ENCODE measurements around the gene DGKQ.

Gene DGKQ

DNA sequence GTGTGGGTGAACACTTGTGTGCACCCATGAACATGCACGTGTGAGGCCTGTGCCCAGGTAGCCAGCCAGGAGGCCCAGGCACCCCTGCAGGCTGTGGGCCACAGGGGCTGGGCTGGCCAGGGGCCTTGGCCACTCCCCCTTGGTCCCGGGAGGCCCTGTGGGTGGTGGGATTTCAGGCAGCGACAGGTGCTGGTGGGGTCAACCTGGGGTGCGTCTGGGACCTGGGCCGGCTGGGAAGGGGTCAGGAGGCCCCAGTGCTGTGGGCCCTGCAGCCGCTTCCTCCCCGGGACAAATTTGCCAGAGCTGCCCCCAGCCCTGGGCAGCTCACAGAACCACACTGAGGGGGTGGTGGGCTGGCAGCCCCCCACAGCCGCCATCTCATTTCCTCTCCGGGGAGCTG lies 46.0 kb upstream of the DGKQ start:
- DNase-seq (ENCODE audit: low read depth), result no peak
- no peak overlapping the region for H3K4me3 ChIP-seq (ENCODE audit: low read depth, low read length)

DNA sequence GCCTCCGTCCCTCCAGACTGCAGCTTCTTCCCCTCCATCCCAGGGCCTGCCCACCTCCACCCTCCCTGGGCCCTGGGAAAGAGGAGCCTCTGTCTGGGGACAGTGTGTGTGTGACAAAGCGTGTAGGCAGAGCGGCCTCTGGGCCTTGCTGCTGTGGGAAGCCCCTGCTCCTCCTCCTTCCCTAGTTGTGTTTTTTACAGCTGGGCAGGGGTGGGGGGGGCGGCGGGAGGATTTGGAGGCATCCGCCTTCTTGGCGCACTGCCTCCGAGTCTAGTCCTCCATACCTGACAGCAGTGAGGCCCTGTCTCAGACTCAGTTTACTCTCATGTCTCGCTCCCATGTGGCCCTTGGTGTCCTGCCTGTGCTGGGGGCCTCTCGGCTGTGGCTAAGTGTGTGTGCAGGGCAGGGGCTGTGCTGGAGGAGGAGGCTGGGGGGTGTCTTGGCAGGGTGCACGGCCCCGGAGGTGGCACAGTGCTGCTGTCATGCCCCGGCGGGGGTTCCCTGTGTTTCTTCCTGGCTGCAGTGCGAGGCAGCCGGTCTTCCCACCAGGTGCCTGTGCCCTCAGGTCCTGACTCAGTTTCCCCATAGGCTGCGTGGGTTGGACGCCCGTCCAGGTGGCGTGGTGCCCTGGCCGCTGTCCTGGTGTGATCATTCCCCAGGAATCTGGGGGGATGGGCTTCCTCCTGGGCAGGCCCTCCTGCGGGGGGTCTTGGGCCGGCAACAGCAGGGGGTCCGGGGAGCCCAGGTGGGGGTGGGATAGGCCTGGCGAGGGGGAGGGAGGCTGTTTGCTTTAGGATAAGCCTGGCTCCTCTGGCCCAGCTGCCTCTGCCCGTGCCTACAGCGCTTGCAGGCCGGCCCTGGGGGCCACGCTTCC lies 45.0 kb upstream of the DGKQ start:
- TF ChIP-seq, protein P1, sequence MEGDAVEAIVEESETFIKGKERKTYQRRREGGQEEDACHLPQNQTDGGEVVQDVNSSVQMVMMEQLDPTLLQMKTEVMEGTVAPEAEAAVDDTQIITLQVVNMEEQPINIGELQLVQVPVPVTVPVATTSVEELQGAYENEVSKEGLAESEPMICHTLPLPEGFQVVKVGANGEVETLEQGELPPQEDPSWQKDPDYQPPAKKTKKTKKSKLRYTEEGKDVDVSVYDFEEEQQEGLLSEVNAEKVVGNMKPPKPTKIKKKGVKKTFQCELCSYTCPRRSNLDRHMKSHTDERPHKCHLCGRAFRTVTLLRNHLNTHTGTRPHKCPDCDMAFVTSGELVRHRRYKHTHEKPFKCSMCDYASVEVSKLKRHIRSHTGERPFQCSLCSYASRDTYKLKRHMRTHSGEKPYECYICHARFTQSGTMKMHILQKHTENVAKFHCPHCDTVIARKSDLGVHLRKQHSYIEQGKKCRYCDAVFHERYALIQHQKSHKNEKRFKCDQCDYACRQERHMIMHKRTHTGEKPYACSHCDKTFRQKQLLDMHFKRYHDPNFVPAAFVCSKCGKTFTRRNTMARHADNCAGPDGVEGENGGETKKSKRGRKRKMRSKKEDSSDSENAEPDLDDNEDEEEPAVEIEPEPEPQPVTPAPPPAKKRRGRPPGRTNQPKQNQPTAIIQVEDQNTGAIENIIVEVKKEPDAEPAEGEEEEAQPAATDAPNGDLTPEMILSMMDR (IDR thresholded peaks at IDR 0.05; ENCODE audit: insufficient read depth, low read depth, low read length, missing control alignments), result no peak
- H3K4me3 ChIP-seq (ENCODE audit: low read depth, low read length), result no peak overlapping the region
- DNase-seq (ENCODE audit: low read depth), result no peak

More for the DNA sequence above, 46.0 kb upstream of the DGKQ start:
- TF ChIP-seq, protein P1 (IDR thresholded peaks at IDR 0.05; ENCODE audit: insufficient read depth, low read depth, low read length, missing control alignments), result no peak

DNA sequence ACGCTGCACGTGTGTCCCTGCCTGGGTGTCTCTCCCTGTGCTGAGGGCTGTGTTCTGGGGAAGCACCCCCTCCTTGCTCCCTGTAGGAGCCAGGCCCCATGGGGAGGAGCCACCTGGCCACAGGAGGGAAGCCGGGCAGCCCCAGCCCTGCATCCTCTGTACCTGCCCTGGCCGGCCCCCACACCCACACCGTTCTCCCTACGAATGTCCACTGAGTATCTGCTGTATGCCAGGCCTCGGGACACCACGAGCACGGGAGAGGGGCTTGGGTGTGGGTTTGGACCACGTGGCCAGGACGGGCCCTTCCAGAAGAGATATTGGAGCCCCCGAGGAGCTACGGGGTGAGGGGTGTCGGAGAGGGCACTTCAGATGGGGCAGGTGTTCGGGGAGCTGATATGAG lies 44.3 kb upstream of the DGKQ start:
- DNase-seq (ENCODE audit: low read depth), result no peak
- H3K4me3 ChIP-seq (ENCODE audit: low read depth, low read length), result no peak overlapping the region
- TF ChIP-seq, protein P1 (IDR thresholded peaks at IDR 0.05; ENCODE audit: insufficient read depth, low read depth, low read length, missing control alignments), result no peak

DNA sequence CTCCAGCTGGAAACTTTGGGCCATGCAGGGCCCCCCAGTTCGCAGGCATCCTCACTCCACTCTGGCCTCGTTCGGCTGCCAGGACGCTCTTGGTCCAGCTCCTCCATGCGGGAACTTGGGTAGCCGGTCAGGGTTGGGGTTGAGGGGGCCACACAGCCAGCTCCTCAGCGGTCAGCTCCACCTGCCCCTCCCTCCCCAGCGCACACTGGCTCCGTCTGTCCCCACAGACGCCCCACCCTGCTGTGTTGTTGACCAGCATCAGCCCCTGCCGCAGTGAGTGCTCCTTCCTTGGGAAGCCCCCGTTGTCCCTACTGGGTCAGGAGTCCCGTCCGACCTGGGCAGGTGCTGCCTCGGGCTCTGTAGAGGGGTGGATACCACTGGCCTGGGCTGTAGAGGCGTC lies 43.8 kb upstream of the DGKQ start:
- TF ChIP-seq, protein P1 (IDR thresholded peaks at IDR 0.05; ENCODE audit: insufficient read depth, low read depth, low read length, missing control alignments), result no peak
- DNase-seq (ENCODE audit: low read depth), result no peak

DNA sequence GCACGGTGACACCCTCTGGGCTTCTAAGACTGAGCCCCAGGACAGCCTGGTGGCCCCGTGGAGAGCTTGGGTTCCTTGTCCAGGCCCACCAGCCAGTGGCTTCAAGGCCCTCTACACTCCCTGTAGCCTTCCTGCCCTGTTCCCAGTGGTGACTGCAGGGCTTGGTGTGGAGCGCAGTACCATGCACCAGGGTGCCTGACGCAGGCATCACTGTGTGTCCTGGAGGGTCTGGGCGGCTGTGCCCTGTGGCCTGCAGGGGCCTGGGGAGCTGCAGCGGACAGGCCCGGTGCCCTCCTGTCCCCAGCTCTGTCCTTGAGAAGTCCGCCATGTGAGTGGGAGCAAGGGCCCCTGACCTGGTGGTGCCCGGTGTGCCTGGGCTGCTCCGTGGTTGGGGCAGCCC lies 42.4 kb upstream of the DGKQ start:
- TF ChIP-seq, protein P1 (IDR thresholded peaks at IDR 0.05; ENCODE audit: insufficient read depth, low read depth, low read length, missing control alignments), result no peak
- H3K4me3 ChIP-seq (ENCODE audit: low read depth, low read length), result no peak overlapping the region
- DNase-seq (ENCODE audit: low read depth), result no peak

More for the DNA sequence above, 43.8 kb upstream of the DGKQ start:
- no peak overlapping the region for H3K4me3 ChIP-seq (ENCODE audit: low read depth, low read length)

DNA sequence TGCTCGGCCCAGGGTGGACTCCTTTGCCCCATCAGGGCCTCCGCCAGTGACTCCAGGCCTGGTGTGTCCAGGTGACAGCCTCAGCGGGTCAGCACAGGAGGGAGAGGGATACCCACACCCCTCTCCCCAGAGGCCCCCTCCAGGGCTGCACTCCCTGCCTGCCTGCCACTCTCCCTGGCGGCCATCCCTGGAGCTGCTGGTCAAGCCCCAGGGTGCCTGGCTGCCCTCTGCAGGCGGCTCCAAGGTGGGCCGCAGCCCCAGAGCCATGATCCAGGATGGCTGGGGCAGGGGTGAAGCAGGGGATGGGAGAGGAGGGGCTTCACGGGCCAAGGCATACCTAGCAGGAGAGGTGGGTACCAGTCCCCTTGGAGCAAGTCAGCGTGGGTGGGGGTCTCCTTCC lies 41.8 kb upstream of the DGKQ start:
- TF ChIP-seq, protein P1 (IDR thresholded peaks at IDR 0.05; ENCODE audit: insufficient read depth, low read depth, low read length, missing control alignments), result peak; percentile 2
- no peak overlapping the region for H3K4me3 ChIP-seq (ENCODE audit: low read depth, low read length)
- no peak for DNase-seq (ENCODE audit: low read depth)
